HEK293T (cell line): ENCODE measurements around the gene TMEM156.

ENCODE experiments used
- CTCF ChIA-PET: fragments of 350-600 bp; formaldehyde crosslinking; extraction: SDS; loops from one replicate; lab custom pipeline; 2021; ENCODE audit warnings: antibody characterized with exemption, inconsistent platforms; lab: Yijun Ruan, JAX
- POLR2A ChIA-PET: fragments of 350-600 bp; formaldehyde crosslinking; extraction: SDS; loops from one replicate; lab custom pipeline; 2020; ENCODE audit warnings: antibody characterized with exemption, inconsistent platforms; lab: Yijun Ruan, JAX
- DNase-seq: peaks from one replicate; pipeline ENCODE4 v3.0.0; 2012; ENCODE audit warnings: mixed read lengths; ENCODE audit errors: extremely low spot score
- BHLHE40 ChIP-seq: fragments of 450-650 bp; IDR thresholded peaks from 2 replicates; pipeline ENCODE4 v1.6.1; 2016; ENCODE audit warnings: mild to moderate bottlenecking, moderate library complexity, borderline replicate concordance
- CTBP1 ChIP-seq: fragments of 450-650 bp; IDR thresholded peaks from 2 replicates; pipeline ENCODE4 v1.6.1; 2016; ENCODE audit warnings: borderline replicate concordance
- ELF4 ChIP-seq: fragments of 450-650 bp; IDR thresholded peaks from 2 replicates; pipeline ENCODE4 v1.6.1; 2017; ENCODE audit warnings: antibody characterized with exemption
- FOXA1 ChIP-seq: fragments of 450-650 bp; IDR thresholded peaks from 2 replicates; pipeline ENCODE4 v1.6.1; 2016; ENCODE audit warnings: mild to moderate bottlenecking
- FOXK2 ChIP-seq: fragments of 450-650 bp; IDR thresholded peaks from 2 replicates; pipeline ENCODE4 v1.6.1; 2016; ENCODE audit warnings: mild to moderate bottlenecking
- FOXM1 ChIP-seq: fragments of 450-650 bp; IDR thresholded peaks from 2 replicates; pipeline ENCODE4 v1.6.1; 2017; ENCODE audit warnings: mild to moderate bottlenecking, borderline replicate concordance
- HDGF ChIP-seq: fragments of 450-650 bp; IDR thresholded peaks from 2 replicates; pipeline ENCODE4 v1.6.1; 2017; ENCODE audit warnings: antibody characterized with exemption, borderline replicate concordance
- L3MBTL2 ChIP-seq: fragments of 450-650 bp; conservative IDR thresholded peaks from 2 replicates; pipeline ENCODE4 v1.6.1; 2016; ENCODE audit warnings: mild to moderate bottlenecking
- LEF1 ChIP-seq: fragments of 450-650 bp; IDR thresholded peaks from 2 replicates; pipeline ENCODE4 v1.6.1; 2017; ENCODE audit warnings: mild to moderate bottlenecking, borderline replicate concordance
- NFRKB ChIP-seq: fragments of 450-650 bp; IDR thresholded peaks from 2 replicates; pipeline ENCODE4 v1.6.1; 2016; ENCODE audit warnings: mild to moderate bottlenecking, moderate library complexity
- SP1 ChIP-seq: fragments of 450-650 bp; IDR thresholded peaks from 2 replicates; pipeline ENCODE4 v1.6.1; 2017
- SUZ12 ChIP-seq: fragments of 450-650 bp; IDR thresholded peaks from 2 replicates; pipeline ENCODE4 v1.6.1; 2016; ENCODE audit warnings: mild to moderate bottlenecking
- TARDBP ChIP-seq: fragments of 450-650 bp; IDR thresholded peaks from 2 replicates; pipeline ENCODE4 v1.6.1; 2016
- ZNF384 ChIP-seq: fragments of 450-650 bp; IDR thresholded peaks from 2 replicates; pipeline ENCODE4 v1.6.1; 2016
- TF ChIP-seq, protein P1 (sequence below): fragments of 450-650 bp; IDR thresholded peaks from 2 replicates; pipeline ENCODE4 v1.6.1; 2016

TMEM156 gene

DNA sequence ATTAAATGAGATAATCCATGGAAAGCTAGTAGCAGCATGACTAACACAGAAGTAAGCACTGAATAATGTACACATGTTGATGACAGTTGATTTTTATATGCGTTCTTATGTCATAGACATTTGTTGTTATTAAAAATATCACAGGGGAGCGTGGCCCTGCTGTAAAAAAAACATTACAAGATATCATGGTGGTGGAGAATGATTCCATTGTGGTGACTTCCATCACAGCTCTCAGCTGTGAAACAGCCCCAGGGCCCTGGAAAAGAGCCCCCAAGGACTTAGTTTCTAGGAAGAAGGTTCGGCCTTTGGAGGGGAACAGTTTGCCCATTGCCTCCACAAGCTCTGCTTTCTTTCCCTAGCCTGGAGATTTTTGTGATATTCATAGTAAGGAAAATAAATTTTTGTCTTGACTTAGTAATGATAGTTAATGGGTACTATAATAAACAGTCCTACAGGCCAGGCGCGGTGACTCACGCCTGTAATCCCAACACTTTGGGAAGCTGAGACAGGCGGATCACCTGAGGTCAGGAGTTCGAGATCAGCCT is 114.7 kb downstream of the TMEM156 start:
- DNase-seq, result no peak
- TF ChIP-seq SP1 (no peak), CTBP1 (no peak), LEF1 (no peak), NFRKB (no peak), ELF4 (no peak), BHLHE40 (no peak), FOXK2 (no peak), SUZ12 (no peak), TARDBP (no peak), ZNF384 (no peak), HDGF (no peak), L3MBTL2 (no peak), FOXA1 (no peak), FOXM1 (no peak)
- TF ChIP-seq, protein P1, sequence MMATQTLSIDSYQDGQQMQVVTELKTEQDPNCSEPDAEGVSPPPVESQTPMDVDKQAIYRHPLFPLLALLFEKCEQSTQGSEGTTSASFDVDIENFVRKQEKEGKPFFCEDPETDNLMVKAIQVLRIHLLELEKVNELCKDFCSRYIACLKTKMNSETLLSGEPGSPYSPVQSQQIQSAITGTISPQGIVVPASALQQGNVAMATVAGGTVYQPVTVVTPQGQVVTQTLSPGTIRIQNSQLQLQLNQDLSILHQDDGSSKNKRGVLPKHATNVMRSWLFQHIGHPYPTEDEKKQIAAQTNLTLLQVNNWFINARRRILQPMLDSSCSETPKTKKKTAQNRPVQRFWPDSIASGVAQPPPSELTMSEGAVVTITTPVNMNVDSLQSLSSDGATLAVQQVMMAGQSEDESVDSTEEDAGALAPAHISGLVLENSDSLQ, result no peak
- POLR2A ChIA-PET, result no interaction called here
- CTCF ChIA-PET, result no interaction called here
